Heart left ventricle (tissue), 13 donors: ENCODE data around the gene TMEM106C.

Experiments used
- CTCF ChIP-seq, 12 donors: fragments of 200-600 bp; sonication (generic) in 4 of 12; IDR thresholded peaks; one replicate each; pipeline versions ENCODE4 v1.5.0 to v1.8.0; 2018 to 2022; ENCODE audit warnings: antibody characterized with exemption in 12 of 12, mild to moderate bottlenecking in 5 of 12
- POLR2A ChIP-seq, 2 donors: fragments of 450-650 bp; IDR thresholded peaks; one replicate each; pipeline ENCODE4 v1.6.1; 2017; ENCODE audit warnings: antibody characterized with exemption in 2 of 2, mild to moderate bottlenecking in 2 of 2, moderate library complexity in 2 of 2
- donor health status: ischemic (EF 13 %, LVEDD 7.1; RV severe dilation, severe dysfunction).
- donor health status: DM: no; HTN: yes; CAD: no.
- donor health status: DM: no; HTN: no; CAD: no.
- donor health status: ischemic (EF 25% LVEDD 6.9; RV normal size, moderate dysfunction).
- donor health status: ischemic (EF 25% LVEDD 5.7; RV mildly dilated, moderate dysfunction).
- donor health status: ischemic (EF 35%, LVEDD 5.7; RV mildly dilated, moderate dysfunction).
- donor health status: nonischemic (EF 11% LVEDD 7.7; RV severe dilation, severe dysfunction).
- donor health status: DM: yes; HTN: yes; CAD: no.
- donor health status: PGD.
- donor health status: ischemic (EF 29% LVEDD 5.4; RV normal size, mild dysfunction).
- donor health status: nonischemic (EF 23%, LVEDD 6.1; RV moderate dilation, normal function).

GRCh38 chr12:47938093-47938492, 25.3 kb upstream of the TMEM106C start:
- TF ChIP-seq CTCF (IDR thresholded peaks at IDR 0.05) (no peak), POLR2A (IDR thresholded peaks at IDR 0.05) (no peak)
